Trophoblast cell (in vitro differentiated cells and primary cell): ENCODE results near the gene IL4I1.

Experiments used
- DNase-seq, 2 donors: peaks; one replicate each; pipeline ENCODE4 v3.0.0-alpha.2; 2016
- H2AFZ ChIP-seq: 2 replicates; pipeline ENCODE4 v1.6.1; 2013; ENCODE audit warnings: low read length, moderate library complexity, mild to moderate bottlenecking; ENCODE audit not compliant: insufficient read depth, poor library complexity
- H2AK5ac ChIP-seq: 2 replicates; pipeline ENCODE4 v1.6.1; 2013; ENCODE audit warnings: mild to moderate bottlenecking, low read length
- H2BK120ac ChIP-seq: 2 replicates; pipeline ENCODE4 v1.6.1; 2013; ENCODE audit warnings: low read length, mild to moderate bottlenecking, moderate library complexity; ENCODE audit not compliant: insufficient read depth, poor library complexity
- H2BK12ac ChIP-seq: 2 replicates; pipeline ENCODE4 v1.6.1; 2013; ENCODE audit warnings: mild to moderate bottlenecking, low read length, moderate library complexity
- H2BK5ac ChIP-seq: 2 replicates; pipeline ENCODE4 v1.6.1; 2013; ENCODE audit warnings: low read length, low read depth, moderate library complexity, mild to moderate bottlenecking; ENCODE audit not compliant: poor library complexity
- H3K14ac ChIP-seq: 2 replicates; pipeline ENCODE4 v1.6.1; 2013; ENCODE audit warnings: mild to moderate bottlenecking, low read length
- H3K18ac ChIP-seq: 2 replicates; pipeline ENCODE4 v1.6.1; 2013; ENCODE audit warnings: mild to moderate bottlenecking, low read length
- H3K23ac ChIP-seq: 2 replicates; pipeline ENCODE4 v1.6.1; 2013; ENCODE audit warnings: low read length
- H3K27ac ChIP-seq: 2 replicates; pipeline ENCODE4 v1.5.1; 2013; ENCODE audit warnings: low read depth, mild to moderate bottlenecking, inconsistent platforms, low read length, moderate library complexity
- H3K27me3 ChIP-seq: 2 replicates; pipeline ENCODE4 v1.6.1; 2013; ENCODE audit warnings: inconsistent platforms, mild to moderate bottlenecking, low read length, moderate library complexity; ENCODE audit not compliant: insufficient read depth
- H3K36me3 ChIP-seq, 2 experiments: 1 replicate in 1 of 2; 2 replicates in 1 of 2; pipeline ENCODE4 v1.6.1; 2013; ENCODE audit warnings: low read length in 2 of 2, mild to moderate bottlenecking in 2 of 2, moderate library complexity in 1 of 2; ENCODE audit not compliant: insufficient read depth in 2 of 2, control insufficient read depth in 1 of 2
- H3K4ac ChIP-seq: 2 replicates; pipeline ENCODE4 v1.6.1; 2013; ENCODE audit warnings: low read depth, mild to moderate bottlenecking, low read length, moderate library complexity
- H3K4me1 ChIP-seq, 2 experiments: 1 replicate in 1 of 2; 2 replicates in 1 of 2; pipeline ENCODE4 v1.6.1; 2013; ENCODE audit warnings: low read length in 2 of 2, mild to moderate bottlenecking in 2 of 2, moderate library complexity in 1 of 2; ENCODE audit not compliant: insufficient read depth in 2 of 2, control insufficient read depth in 1 of 2
- H3K4me2 ChIP-seq: 2 replicates; pipeline ENCODE4 v1.6.1; 2013; ENCODE audit warnings: inconsistent platforms, mild to moderate bottlenecking, low read length, moderate library complexity
- H3K4me3 ChIP-seq: 2 replicates; pipeline ENCODE4 v1.5.1; 2013; ENCODE audit warnings: mild to moderate bottlenecking, low read depth, low read length, inconsistent platforms
- H3K79me1 ChIP-seq: one replicate; pipeline ENCODE4 v1.6.1; 2013; ENCODE audit warnings: low read length
- H3K79me2 ChIP-seq: 2 replicates; pipeline ENCODE4 v1.6.1; 2013; ENCODE audit warnings: low read length, mild to moderate bottlenecking; ENCODE audit not compliant: control insufficient read depth, insufficient read depth, poor library complexity
- H3K9ac ChIP-seq: 2 replicates; pipeline ENCODE4 v1.6.1; 2013; ENCODE audit warnings: mild to moderate bottlenecking, low read length
- H3K9me3 ChIP-seq: 2 replicates; pipeline ENCODE4 v1.6.1; 2013; ENCODE audit warnings: low read depth, mild to moderate bottlenecking, control low read depth, inconsistent platforms, low read length; ENCODE audit not compliant: insufficient read depth
- H4K12ac ChIP-seq: 2 replicates; pipeline ENCODE4 v1.6.1; 2013; ENCODE audit warnings: low read depth, mild to moderate bottlenecking, low read length, moderate library complexity
- H4K8ac ChIP-seq: 2 replicates; pipeline ENCODE4 v1.6.1; 2013; ENCODE audit warnings: low read depth, mild to moderate bottlenecking, low read length, moderate library complexity
- H4K91ac ChIP-seq: one replicate; pipeline ENCODE4 v1.6.1; 2013; ENCODE audit warnings: low read depth, mild to moderate bottlenecking, low read length, moderate library complexity
- WGBS: extraction: QIAGEN DNeasy Blood & Tissue Kit; methylation state at CpG from one replicate; pipeline ENCODE4 v1.1.7; 2013; ENCODE audit warnings: missing lambda C conversion rate; ENCODE audit not compliant: insufficient read length, insufficient coverage; ENCODE audit errors: extremely low coverage; 5-methylcytosine and 5-hydroxymethylcytosine counted together

The IL4I1 gene

DNA sequence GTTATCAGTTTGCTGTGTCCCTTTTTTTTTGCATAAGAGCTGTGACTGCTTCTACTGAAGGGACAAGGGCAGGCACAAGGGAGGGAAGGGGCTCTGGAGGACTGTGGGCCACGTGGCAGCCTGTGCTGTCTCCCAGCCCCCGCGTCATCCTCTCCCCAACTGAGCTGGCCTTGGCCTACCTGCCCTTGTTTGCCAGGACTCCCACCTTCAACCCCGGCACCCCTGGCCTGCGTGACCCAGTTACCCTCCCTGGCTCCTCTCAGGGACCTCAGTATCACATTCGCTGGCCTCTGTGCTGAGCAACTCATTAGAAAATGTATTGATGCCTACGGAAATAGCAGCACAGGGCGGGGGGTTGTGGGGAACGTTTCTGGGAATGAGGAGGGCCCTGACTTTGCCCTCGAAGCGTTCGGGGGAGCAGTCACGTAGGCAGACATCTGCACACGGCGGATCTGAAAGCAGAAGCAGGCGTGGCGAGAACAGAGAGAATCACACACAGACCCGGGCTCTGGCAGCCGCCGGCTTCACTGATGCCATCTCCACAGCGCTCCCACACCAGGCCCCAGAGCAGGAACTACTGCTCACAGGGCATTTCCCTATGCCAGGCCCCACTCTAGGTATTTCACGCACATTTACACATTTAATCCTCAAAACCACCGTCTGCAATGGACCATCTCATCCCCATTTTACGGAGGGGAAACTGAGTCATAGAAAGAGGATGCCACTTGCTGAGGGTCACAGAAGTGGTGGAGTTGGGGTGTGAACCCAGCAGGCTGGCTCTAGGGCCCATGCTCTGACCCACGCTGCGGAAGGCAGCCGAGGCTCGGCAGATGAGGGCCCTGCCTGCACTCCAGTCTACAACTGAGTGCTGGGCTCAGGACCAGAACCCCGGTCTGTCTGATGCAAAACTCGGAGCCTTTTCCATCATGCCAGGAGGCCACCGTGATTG lies 26.6 kb upstream of the IL4I1 start:
- Histone ChIP-seq H3K23ac (no peak overlapping the region), H3K27ac (no peak overlapping the region), H3K4me2 (no peak overlapping the region)

DNA sequence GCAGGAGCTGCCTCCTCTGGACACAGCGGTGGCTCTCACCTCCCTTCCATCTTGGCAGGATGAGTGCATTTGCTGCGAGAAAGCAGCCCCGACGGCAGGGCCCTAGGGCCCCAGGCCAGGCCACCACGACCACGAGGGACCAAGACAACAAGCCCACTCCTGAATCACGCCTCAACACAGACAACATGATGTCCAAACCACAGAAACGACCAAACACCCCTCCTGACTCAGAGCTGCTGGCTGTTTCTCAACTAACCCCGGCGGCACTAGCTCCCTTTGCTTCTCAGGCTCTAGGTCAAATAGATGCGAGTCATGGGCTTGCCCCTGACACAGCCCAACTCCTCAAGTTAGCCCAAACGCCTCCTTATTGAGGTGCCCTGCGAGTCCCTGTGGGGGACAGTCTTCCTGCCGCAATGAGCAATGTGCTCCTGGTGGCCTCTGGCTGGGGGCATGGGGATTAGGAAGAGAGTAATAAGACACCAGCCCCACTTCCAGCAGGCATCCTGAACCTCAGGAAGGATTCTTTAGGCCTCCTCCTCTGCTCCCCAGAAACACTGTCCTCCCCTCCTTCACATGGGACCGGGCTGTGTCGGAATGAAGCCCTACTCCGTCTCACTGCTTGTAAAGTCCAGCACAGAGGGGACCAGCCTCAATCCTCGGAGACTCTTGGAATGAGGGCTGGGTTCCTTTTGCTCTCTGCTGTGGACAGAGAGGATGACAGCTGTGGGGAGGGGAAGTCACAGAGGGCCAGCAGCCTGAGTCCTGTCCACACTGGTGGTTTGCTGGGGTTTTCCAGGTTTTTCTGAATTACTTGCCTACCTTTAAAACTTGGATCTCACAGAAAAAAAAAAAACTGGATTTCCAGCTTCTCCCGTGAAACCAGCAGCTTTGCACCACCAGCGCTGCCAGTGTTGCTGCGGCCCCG lies 25.4 kb upstream of the IL4I1 start:
- no peaks in the 10 kb centered on the region for H3K27me3 ChIP-seq
- H2AK5ac ChIP-seq, result no peak overlapping the region
- H3K14ac ChIP-seq, result no peak overlapping the region
- H3K36me3 ChIP-seq, result peaks cover 53 to 67% of the 10 kb centered on the region in 2 experiments
- no peak overlapping the region for H3K4me3 ChIP-seq
- no CpG with 5 or more reads among the region's 22 CpGs for WGBS
- peak overlapping the region; percentile 37 for H3K4ac ChIP-seq
- no peaks in the 10 kb centered on the region for H3K79me1 ChIP-seq
- H3K23ac ChIP-seq, result no peak overlapping the region
- H3K4me1 ChIP-seq, result peaks cover 0 to 2% of the 10 kb centered on the region in 2 experiments
- peaks cover 3% of the 10 kb centered on the region for H3K79me2 ChIP-seq
- H3K4me2 ChIP-seq, result no peak overlapping the region
- H2BK5ac ChIP-seq, result no peak overlapping the region
- no peak overlapping the region for H4K12ac ChIP-seq
- no peaks in the 10 kb centered on the region for H3K9me3 ChIP-seq
- no peak overlapping the region for H2BK12ac ChIP-seq
- no peak overlapping the region for H3K27ac ChIP-seq
- H3K18ac ChIP-seq, result no peak overlapping the region
- no peak overlapping the region for H2BK120ac ChIP-seq
- H4K8ac ChIP-seq, result no peak overlapping the region
- H2AFZ ChIP-seq, result no peak overlapping the region
- no peak overlapping the region for H4K91ac ChIP-seq
- DNase-seq, result peak in 1 of 2 donors; percentile 2
- no peak overlapping the region for H3K9ac ChIP-seq

More for the DNA sequence above, 26.6 kb upstream of the IL4I1 start:
- Histone ChIP-seq H3K14ac (no peak overlapping the region), H4K12ac (no peak overlapping the region), H3K4me3 (peak overlapping the region; percentile 8), H2BK5ac (no peak overlapping the region), H3K9ac (no peak overlapping the region), H4K91ac (no peak overlapping the region), H3K36me3 (peaks cover 54 to 67% of the 10 kb centered on the region in 2 experiments), H2AFZ (no peak overlapping the region), H3K79me1 (no peaks in the 10 kb centered on the region), H3K79me2 (peaks cover 9% of the 10 kb centered on the region), H3K4ac (peak overlapping the region; percentile 13), H2BK12ac (no peak overlapping the region), H2BK120ac (no peak overlapping the region), H4K8ac (no peak overlapping the region), H3K18ac (no peak overlapping the region), H3K9me3 (no peaks in the 10 kb centered on the region), H3K4me1 (peaks cover 8% of the 10 kb centered on the region in 2 experiments), H3K27me3 (no peaks in the 10 kb centered on the region), H2AK5ac (no peak overlapping the region)
- DNase-seq, result no peak
- no CpG with 5 or more reads among the region's 31 CpGs for WGBS

DNA sequence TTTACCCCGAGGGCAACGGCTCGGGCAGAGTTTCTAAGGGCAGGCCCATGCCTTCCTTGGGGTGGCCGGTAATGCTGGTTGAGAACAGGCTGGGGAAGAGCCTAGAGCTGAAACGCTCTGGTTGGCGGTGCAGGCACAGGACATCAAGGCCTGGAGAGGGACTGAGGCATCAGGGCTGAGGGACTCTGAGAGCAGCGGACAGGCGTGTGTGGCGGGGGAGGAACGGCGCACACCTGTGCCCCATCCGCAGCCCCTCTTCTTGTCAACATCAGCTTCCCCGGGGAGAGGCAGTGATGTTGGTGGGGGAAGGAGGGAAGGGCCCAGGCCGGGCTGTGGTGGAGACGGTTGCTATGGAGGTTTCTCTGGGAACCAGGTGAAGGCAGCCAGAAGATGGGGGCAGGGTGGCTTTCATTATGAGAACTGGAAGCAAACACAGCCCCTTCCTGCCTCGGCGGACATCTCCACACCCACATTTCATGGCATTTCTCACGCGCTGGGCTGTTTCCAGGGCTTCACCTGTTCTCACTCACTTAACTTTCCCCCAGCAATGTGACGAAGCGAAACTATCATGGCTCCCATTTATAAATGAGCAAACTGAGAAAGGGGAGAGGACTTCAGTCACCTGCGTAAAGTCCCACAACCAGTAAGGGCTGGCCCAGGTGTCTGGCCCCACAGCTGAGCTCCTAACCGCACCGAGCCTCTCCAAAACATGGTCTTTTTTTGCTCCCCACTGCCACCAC lies 24.1 kb upstream of the IL4I1 start:
- peaks cover 3% of the 10 kb centered on the region for H3K79me2 ChIP-seq
- H3K27ac ChIP-seq, result no peak overlapping the region
- no peak overlapping the region for H3K4me3 ChIP-seq
- no peak overlapping the region for H4K12ac ChIP-seq
- H3K27me3 ChIP-seq, result no peaks in the 10 kb centered on the region
- peak overlapping the region; percentile 73 for H3K4ac ChIP-seq
- no peak overlapping the region for H2BK12ac ChIP-seq
- no peak overlapping the region for H3K14ac ChIP-seq
- H3K36me3 ChIP-seq, result peaks cover 50 to 64% of the 10 kb centered on the region in 2 experiments
- no peak overlapping the region for H4K91ac ChIP-seq
- no peaks in the 10 kb centered on the region for H3K9me3 ChIP-seq
- no peak overlapping the region for H4K8ac ChIP-seq
- no peak overlapping the region for H3K9ac ChIP-seq
- WGBS, result no CpG with 5 or more reads among the region's 24 CpGs
- H3K4me2 ChIP-seq, result no peak overlapping the region
- H3K18ac ChIP-seq, result no peak overlapping the region
- H3K23ac ChIP-seq, result no peak overlapping the region
- no peak overlapping the region for H2AFZ ChIP-seq
- no peak overlapping the region for H2BK120ac ChIP-seq
- H3K79me1 ChIP-seq, result no peaks in the 10 kb centered on the region
- H3K4me1 ChIP-seq, result peaks cover 0 to 2% of the 10 kb centered on the region in 2 experiments
- DNase-seq, result no peak
- no peak overlapping the region for H2AK5ac ChIP-seq
- no peak overlapping the region for H2BK5ac ChIP-seq

DNA sequence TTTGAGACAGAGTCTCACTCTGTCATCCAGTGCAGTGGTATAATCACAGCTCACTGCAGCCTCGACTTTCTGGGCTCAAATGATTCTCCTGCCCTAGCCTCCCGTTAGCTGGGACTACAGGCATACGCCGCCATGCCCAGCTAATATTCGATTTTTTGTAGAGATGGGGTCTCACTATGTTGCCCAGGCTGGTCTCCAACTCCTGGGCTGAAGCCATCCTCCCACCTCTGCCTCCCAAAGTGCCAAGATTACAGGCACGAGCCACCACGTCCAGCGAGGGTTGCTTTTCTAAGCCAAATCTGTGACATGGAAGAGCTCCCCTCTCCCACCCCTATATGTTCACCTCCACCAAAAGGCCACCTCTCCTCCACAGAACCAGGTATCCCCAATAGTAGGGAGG lies 21.4 kb upstream of the IL4I1 start:
- Histone ChIP-seq H3K23ac (no peak overlapping the region), H3K4me3 (no peak overlapping the region), H3K27ac (no peak overlapping the region), H3K27me3 (no peaks in the 10 kb centered on the region), H3K4ac (no peak overlapping the region), H4K8ac (no peak overlapping the region), H3K79me2 (peaks cover 3% of the 10 kb centered on the region), H3K4me2 (no peak overlapping the region), H2BK5ac (no peak overlapping the region), H4K12ac (no peak overlapping the region), H3K4me1 (peaks cover 0 to 2% of the 10 kb centered on the region in 2 experiments), H4K91ac (no peak overlapping the region), H3K14ac (no peak overlapping the region), H3K79me1 (no peaks in the 10 kb centered on the region), H2AFZ (no peak overlapping the region), H3K9me3 (peaks cover 2% of the 10 kb centered on the region), H2AK5ac (no peak overlapping the region), H3K18ac (no peak overlapping the region), H3K36me3 (peaks cover 50 to 65% of the 10 kb centered on the region in 2 experiments), H3K9ac (no peak overlapping the region), H2BK120ac (no peak overlapping the region), H2BK12ac (no peak overlapping the region)
- WGBS, result no CpG with 5 or more reads among the region's 8 CpGs
- no peak for DNase-seq
